ENCODE results near the gene KIF1C. TPM values are rescaled to one million over a fixed set of nuclear protein-coding genes. Genes with fewer than 3 reads are reported as not detected.

KIF1C gene
- total RNA-seq, 1 donor from 2014 or later = 46.9 TPM

DNA sequence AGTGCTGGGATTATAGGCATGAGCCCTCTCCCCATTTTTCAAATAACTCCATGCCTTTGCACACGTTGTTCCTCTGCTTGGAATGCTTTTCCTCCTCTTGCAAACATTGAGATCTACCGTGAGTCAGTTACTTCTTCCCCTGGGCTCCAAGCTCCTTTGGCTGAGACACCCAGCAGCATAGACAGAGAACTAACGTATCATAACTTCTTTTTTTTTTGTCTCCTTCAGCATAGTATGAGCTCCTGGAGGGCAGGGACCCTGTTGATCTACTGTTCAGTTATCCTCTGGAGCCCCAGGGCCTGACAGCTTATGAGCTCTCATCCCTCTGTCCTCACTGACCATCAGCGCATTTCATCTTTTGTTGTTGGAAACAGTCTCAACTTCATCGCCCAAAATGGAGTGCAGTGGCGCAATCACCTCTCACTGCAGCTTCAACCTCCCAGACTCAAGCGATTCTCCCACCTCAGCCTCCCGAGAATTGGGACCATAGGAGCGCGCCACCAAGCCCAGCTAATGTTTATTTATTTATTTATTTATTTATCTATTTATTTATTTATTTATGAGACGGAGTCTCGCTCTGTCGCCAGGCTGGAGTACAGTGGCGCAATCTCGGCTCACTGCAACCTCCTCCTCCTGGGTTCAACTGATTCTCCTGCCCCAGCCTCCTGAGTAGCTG, 32.3 kb upstream of the KIF1C start:
- peaks cover 0 to 6% of the 10 kb centered on the region in 2 donors for H3K36me3 ChIP-seq
- intact Hi-C loops (cut with DNase I) = no loop called here
- no peaks in the 10 kb centered on the region for H3K9me3 ChIP-seq
- H3K4me1 ChIP-seq = peaks cover 44% of the 10 kb centered on the region
- no peak for TF ChIP-seq POLR2A (IDR thresholded peaks at IDR 0.05)
- TF ChIP-seq POLR2AphosphoS5 (IDR thresholded peaks at IDR 0.05; ENCODE audit: insufficient read depth in 1 of 2, low read depth in 1 of 2) = no peak
- TF ChIP-seq, protein P1, sequence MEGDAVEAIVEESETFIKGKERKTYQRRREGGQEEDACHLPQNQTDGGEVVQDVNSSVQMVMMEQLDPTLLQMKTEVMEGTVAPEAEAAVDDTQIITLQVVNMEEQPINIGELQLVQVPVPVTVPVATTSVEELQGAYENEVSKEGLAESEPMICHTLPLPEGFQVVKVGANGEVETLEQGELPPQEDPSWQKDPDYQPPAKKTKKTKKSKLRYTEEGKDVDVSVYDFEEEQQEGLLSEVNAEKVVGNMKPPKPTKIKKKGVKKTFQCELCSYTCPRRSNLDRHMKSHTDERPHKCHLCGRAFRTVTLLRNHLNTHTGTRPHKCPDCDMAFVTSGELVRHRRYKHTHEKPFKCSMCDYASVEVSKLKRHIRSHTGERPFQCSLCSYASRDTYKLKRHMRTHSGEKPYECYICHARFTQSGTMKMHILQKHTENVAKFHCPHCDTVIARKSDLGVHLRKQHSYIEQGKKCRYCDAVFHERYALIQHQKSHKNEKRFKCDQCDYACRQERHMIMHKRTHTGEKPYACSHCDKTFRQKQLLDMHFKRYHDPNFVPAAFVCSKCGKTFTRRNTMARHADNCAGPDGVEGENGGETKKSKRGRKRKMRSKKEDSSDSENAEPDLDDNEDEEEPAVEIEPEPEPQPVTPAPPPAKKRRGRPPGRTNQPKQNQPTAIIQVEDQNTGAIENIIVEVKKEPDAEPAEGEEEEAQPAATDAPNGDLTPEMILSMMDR (IDR thresholded peaks at IDR 0.05) = no peak
- DNase-seq (ENCODE audit: extremely low spot score in 2 of 2) = no peak
- H3K27ac ChIP-seq = peak overlapping the region; percentile 96
- H3K27me3 ChIP-seq = no peaks in the 10 kb centered on the region
- H3K4me3 ChIP-seq = no peak overlapping the region

GRCh38 chr17:4966844-4967538, 30.8 kb upstream of the KIF1C start:
- Histone ChIP-seq H3K4me1 (peaks cover 44% of the 10 kb centered on the region), H3K4me3 (peak overlapping the region; percentile 68 to 83), H3K36me3 (peaks cover 0 to 6% of the 10 kb centered on the region in 2 donors), H3K9me3 (no peaks in the 10 kb centered on the region), H3K27ac (peak overlapping the region; percentile 96), H3K27me3 (no peaks in the 10 kb centered on the region)
- peak; percentile 100 for DNase-seq (ENCODE audit: extremely low spot score in 2 of 2)
- intact Hi-C loops (cut with DNase I) = no loop called here
- no peak for TF ChIP-seq POLR2AphosphoS5 (IDR thresholded peaks at IDR 0.05; ENCODE audit: insufficient read depth in 1 of 2, low read depth in 1 of 2)
- peak in 1 of 2 donors; percentile 40 for TF ChIP-seq POLR2A (IDR thresholded peaks at IDR 0.05)

DNA sequence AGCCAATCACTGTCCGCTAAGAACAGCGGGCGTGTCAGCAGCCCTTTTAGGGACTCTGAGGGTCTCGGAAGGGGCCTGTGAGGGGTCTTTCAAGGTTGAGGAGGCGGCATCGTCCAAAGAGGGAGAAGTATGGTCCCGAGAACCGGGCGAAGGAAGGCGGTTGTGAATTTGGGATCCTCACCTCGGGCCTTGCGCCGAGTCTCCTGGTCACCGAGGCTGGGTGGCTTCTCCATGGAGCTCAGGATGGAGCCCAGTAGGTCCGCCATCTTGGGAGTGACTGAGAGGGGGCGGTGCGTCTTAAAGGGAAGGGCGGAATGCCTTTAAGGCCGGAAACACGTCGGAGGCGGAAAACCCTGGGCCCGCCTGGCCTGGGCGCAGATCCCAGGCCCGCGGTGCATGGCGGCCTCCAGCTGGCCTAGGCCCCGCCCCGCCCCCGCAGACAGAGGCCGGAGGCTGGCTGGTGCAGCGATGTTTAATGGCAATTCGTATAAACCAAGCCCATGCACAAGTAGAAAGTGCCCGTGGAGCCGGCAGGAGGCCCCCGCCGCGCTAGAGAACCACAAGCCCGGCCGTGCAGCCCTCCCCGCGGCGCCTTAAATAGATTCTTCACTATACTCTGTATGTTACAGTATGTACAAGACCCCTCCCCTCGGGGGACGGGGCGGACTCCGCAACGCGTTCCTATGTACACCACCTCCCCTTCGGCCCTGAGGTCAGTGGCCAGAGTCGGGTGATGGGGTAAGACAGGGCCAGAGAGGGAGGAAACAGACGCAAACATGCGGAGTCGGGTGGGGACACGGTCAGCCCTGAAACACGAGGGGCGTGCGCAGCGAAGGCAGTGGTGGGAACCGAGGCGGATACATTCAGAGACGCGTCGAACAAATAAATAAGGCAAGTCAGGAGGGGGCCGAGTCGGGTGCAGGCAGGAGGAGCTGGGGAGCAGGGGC, 29.9 kb upstream of the KIF1C start, which contains the start of gene SPAG7:
TSS of gene SPAG7 (minus strand) at position 279 of the 947 bp plus-strand sequence. CDS start at position 266, 13 bp downstream.
- H3K4me3 ChIP-seq = peak within 1 kb of the TSS; percentile 68 to 83
- intact Hi-C loops (cut with DNase I) = no loop called here
- H3K27ac ChIP-seq = peak within 1 kb of the TSS; percentile 96
- H3K9me3 ChIP-seq = no peaks in the 10 kb centered on the region
- DNase-seq (ENCODE audit: extremely low spot score in 2 of 2) = peak in 1 of 2 donors; percentile 99
- peak; percentile 89 to 98 for TF ChIP-seq POLR2AphosphoS5 (IDR thresholded peaks at IDR 0.05; ENCODE audit: insufficient read depth in 1 of 2, low read depth in 1 of 2)
- TF ChIP-seq, protein P1 (IDR thresholded peaks at IDR 0.05) = no peak
- TF ChIP-seq POLR2A (IDR thresholded peaks at IDR 0.05) = peak in 1 of 2 donors; percentile 71
- H3K4me1 ChIP-seq = peaks cover 44% of the 10 kb centered on the region
- H3K27me3 ChIP-seq = no peaks in the 10 kb centered on the region
- peaks cover 0 to 14% of the 10 kb centered on the region in 2 donors for H3K36me3 ChIP-seq

- intact Hi-C loops (cut with DNase I) = no loop called here
Observed at GRCh38 chr17:4968486-4969046, 29.2 kb upstream of the KIF1C start.

More at GRCh38 chr17:4968486-4969046, 29.2 kb upstream of the KIF1C start:
- Histone ChIP-seq H3K36me3 (peaks cover 0 to 22% of the 10 kb centered on the region in 2 donors), H3K9me3 (no peaks in the 10 kb centered on the region), H3K4me3 (peak overlapping the region; percentile 68 to 72), H3K4me1 (peaks cover 44% of the 10 kb centered on the region), H3K27ac (peak overlapping the region; percentile 96), H3K27me3 (no peaks in the 10 kb centered on the region)
- TF ChIP-seq, protein P1 (IDR thresholded peaks at IDR 0.05) = no peak
- TF ChIP-seq POLR2AphosphoS5 (IDR thresholded peaks at IDR 0.05; ENCODE audit: insufficient read depth in 1 of 2, low read depth in 1 of 2) (no peak), POLR2A (IDR thresholded peaks at IDR 0.05) (no peak)
- no peak for DNase-seq (ENCODE audit: extremely low spot score in 2 of 2)
